Measurements from ENCODE around the gene DBNL. TPM values are rescaled to one million over a fixed set of nuclear protein-coding genes. Genes with fewer than 3 reads are reported as not detected.
A peak's percentile ranks its signal among the peaks of the same experiment; 100 is the strongest.
"Not testable (repeated sequence)": the region's sequence is repeated elsewhere in the genome, so short reads cannot be mapped to it uniquely, and the experiment has no call there.

The DBNL gene
- total RNA-seq, 2 donors from 2014 or later, result 118 to 120 TPM

DNA sequence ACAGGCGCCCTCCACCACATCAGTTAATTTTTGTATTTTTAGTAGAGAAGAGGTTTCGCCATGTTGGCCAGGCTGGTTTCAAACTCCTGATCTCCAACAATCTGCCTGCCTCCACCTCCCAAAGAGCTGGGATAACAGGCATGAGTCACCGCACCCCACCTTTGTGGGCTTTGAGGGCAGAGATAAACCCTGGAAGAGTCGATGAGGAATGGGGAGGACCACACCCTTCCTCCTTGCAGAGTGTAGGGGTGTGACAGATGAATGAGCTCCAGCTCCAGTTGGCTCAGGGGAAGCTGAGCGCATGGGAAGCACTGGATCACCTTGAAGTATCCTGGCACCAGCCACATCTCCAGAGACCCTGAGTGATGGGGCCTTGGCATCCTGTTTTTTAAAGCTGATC lies 14.5 kb upstream of the DBNL start:
- DNase-seq (ENCODE audit: low spot score); H3K27ac ChIP-seq; H3K9me3 ChIP-seq; H3K36me3 ChIP-seq; H3K27me3 ChIP-seq (replicated peaks; ENCODE audit: insufficient read depth); intact Hi-C loops (cut with DNase I); H3K4me1 ChIP-seq (replicated peaks); H3K4me3 ChIP-seq: not testable (repeated sequence)
- 100% methylated on average over 1 of the region's 5 CpGs for WGBS

DNA sequence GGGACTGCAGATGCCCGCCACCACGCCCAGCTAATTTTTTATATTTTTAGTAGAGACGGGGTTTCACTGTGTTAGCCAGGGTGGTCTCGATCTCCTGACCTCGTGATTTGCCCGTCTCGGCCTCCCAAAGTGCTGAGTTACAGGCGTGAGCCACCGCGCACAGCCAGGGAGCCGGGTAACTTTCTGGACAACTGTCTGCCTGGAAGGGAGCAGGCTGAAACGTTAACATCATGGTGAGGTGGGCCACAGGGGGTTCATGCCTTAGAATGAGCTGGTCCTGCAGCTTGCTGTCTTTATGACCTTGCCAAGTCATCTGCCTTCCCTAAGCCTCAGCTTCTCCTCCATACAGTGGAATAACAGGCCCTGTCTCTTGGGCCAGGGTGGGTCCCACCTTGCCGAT lies 13.2 kb upstream of the DBNL start:
- H3K27ac ChIP-seq, result not testable (repeated sequence)
- WGBS, result 90% methylated on average over 12 of the region's 13 CpGs

DNA sequence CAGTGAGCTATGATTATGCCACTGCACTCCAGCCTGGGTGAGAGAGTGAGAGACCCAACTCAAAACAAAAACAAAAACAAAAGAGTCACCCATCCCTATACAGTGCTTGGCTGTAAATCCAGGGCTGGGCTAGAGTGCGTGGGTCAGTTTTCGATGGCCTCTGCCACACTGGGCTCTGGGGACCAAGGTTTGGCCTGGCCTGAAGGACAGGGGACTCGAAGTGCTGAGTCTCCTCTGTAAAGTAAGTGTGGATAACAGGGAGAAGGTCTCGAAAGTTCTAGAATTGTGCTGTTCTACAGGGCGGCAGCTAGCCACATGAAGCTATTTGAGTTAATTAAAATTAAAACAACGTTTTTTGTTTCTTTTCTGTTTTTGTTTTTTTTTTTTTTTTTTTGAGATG lies 12.5 kb upstream of the DBNL start:
- intact Hi-C loops (cut with DNase I); H3K27me3 ChIP-seq (replicated peaks; ENCODE audit: insufficient read depth); H3K27ac ChIP-seq; H3K9me3 ChIP-seq; DNase-seq (ENCODE audit: low spot score); H3K36me3 ChIP-seq; H3K4me1 ChIP-seq (replicated peaks); H3K4me3 ChIP-seq: not testable (repeated sequence)
- WGBS, result 88% methylated on average over 6 of the region's 6 CpGs

More for the DNA sequence above, 13.2 kb upstream of the DBNL start:
- H3K9me3 ChIP-seq; H3K36me3 ChIP-seq; H3K4me3 ChIP-seq; intact Hi-C loops (cut with DNase I); H3K27me3 ChIP-seq (replicated peaks; ENCODE audit: insufficient read depth); DNase-seq (ENCODE audit: low spot score); H3K4me1 ChIP-seq (replicated peaks): not testable (repeated sequence)

DNA sequence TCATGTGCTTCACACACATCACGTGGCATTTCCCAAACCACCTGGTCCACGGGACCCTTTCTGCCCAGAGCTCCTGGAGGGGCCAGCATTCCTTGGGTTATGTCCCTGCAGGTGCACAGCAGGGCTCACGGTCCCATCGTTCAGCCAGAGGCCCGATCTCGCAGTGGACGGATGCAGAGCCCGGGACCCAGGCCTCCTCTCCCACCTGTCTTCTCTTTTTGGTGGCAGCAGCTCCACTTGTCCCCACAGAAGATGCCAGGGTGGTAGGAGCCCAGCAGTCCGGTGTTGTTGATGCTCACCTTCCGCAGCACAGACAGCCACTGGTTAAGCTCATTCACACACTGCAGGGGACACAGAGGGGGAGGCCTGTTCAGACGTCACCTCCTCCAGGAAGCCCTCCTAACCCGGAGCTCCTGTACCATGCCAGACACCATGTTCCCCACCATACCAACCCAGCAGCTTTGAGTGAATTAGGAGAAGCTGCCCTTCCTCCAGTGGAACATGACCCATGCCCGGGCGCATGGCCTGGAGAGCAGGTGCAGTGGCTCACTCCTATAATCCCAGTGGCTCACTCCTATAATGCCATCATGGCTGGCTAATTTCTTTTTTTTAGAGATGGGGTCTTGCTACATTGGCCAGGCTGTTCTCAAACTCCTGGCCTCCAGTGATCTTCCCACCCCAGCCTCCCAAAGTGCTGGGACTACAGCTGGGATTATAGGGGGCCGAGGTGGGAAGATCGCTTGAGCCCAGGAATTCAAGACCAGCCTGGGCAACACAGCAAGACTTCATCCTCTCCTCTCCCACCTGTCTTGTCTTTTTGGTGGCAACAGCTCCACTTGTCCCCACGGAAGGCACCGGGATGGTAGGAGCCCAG lies 10.3 kb upstream of the DBNL start:
- intact Hi-C loops (cut with DNase I), result not testable (repeated sequence)

DNA sequence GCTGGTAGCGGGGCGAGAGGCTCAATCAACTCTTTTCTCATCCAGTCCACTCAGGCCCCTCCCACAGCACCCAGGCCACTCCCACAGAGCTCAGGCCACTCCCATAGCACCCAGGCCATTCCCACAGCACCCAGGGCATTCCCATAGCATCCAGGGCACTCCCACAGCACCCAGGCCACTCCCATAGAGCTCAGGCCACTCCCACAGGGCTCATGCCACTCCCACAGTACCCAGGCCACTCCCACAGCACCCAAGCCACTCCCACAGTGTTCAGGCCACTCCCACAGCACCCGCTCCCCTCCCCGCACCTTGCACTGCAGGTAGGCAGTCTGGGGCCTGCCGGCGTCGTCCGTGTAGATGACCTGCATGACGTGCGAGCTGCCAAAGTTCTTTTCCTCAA lies 8.1 kb upstream of the DBNL start:
- DNase-seq (ENCODE audit: low spot score); H3K4me3 ChIP-seq; H3K27me3 ChIP-seq (replicated peaks; ENCODE audit: insufficient read depth); H3K27ac ChIP-seq; H3K4me1 ChIP-seq (replicated peaks); intact Hi-C loops (cut with DNase I); H3K36me3 ChIP-seq; H3K9me3 ChIP-seq: not testable (repeated sequence)
- WGBS, result 66% methylated on average over 8 of the region's 10 CpGs

More for the DNA sequence above, 10.3 kb upstream of the DBNL start:
- H3K4me1 ChIP-seq (replicated peaks); H3K27ac ChIP-seq; H3K4me3 ChIP-seq; H3K36me3 ChIP-seq; H3K27me3 ChIP-seq (replicated peaks; ENCODE audit: insufficient read depth); DNase-seq (ENCODE audit: low spot score); H3K9me3 ChIP-seq: not testable (repeated sequence)
- 91% methylated on average over 10 of the region's 18 CpGs for WGBS

DNA sequence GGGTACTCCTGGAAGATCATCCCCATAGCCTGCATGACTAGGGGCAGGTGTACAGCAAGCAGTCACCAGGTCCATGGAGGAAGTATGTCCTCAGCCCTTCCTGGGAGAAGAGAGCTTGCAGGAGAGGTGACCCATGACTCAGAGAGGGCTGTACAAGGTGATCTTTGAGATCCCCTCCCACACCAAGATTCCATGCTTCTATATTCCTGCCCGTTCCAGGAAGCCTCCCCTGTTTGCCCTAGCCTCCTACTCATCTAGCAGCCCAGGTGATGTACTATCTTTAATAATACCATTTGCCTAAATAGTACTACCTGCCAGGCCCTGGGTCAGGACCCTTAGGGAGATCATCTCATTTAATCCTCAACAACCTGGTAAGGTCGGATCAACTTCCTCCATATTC lies 6.6 kb upstream of the DBNL start:
- H3K36me3 ChIP-seq; intact Hi-C loops (cut with DNase I); H3K9me3 ChIP-seq; H3K4me1 ChIP-seq (replicated peaks); H3K27ac ChIP-seq; H3K27me3 ChIP-seq (replicated peaks; ENCODE audit: insufficient read depth); H3K4me3 ChIP-seq; DNase-seq (ENCODE audit: low spot score): not testable (repeated sequence)
- WGBS, result 77% methylated on average over 2 of the region's 2 CpGs

DNA sequence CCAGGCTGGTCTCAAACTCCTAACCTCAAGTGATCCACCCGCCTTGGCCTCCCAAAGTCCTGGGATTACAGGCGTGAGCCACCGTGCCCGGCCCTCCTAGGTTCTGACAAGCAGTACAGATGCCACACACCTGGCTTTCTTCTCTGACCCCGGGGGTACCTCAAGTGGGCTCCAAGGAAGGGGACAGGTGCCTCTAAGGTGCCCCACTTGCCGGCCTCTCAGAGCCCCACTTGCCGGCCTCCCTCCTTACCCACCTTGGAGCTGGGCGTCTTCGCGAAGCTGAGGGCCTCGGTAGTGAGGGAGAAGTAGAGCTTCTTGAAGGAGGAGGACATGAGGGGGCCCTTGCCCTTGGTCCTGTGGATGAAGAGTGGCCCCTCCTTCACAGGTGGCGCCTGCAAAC lies 5.9 kb upstream of the DBNL start:
- 57% methylated on average over 7 of the region's 12 CpGs for WGBS
- DNase-seq (ENCODE audit: low spot score); H3K4me1 ChIP-seq (replicated peaks); H3K27me3 ChIP-seq (replicated peaks; ENCODE audit: insufficient read depth); H3K27ac ChIP-seq; H3K9me3 ChIP-seq; intact Hi-C loops (cut with DNase I); H3K4me3 ChIP-seq; H3K36me3 ChIP-seq: not testable (repeated sequence)

DNA sequence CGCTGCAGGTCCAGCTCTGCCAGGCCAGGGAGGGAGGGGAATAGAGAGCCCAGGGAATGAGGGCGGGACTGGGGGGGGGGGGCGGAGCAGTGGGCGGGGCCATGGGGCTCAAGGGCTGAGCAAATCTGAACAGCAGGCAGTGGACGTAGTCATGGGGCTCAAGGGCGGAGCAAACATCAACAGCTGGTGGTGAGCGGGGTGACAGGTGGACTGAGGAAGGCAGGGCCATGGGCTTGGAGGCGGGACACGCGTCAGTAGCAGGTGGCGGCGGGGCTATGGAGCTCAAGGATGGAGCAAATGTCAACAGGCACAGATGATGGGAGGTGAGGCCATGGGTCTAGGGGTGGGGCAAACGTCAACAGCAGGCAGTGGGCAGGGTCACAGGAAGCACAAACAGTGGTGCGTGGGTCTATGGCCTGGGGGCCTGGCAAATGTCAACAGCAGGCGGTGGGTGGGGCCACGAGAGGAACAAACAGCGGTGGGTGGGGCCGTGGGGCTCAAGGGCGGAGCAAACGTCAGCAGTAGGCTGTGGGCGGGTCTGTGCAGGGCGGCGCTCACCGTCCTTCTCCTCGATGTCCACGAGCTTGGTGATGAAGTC lies 5.4 kb upstream of the DBNL start:
- intact Hi-C loops (cut with DNase I), result not testable (repeated sequence)

DNA sequence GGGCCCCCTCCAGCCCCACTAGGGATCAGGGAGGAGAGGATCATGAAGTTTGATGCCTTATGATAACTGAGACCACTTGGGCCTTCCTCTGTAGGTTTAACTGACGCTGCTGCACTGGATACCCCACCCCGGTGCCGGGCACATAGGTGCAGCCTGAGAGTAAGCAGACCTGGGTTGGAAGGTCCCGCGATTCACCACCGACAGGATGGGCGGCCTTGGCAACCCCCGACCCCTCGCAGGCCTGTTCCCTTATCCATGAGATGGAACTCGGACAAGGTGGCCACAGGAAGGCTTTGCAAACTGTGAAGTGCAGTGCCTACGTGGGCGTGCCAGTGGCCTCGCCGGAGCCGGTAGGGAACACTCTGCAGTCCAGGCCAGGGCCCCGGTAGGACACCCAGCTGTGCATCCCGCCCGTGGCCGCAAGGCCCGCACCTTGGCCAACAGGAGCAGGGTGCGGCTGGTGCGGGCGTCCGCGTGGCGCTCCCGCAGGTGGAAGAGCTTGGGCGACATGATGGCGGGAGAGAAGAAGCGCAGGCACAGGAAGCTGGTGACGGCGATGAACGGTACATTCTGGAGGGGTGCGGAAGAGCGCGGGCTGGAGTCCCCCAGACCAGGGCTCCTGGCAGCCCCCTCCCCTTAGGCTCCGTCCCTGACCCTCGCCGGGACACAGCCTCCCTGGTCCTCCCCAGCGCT lies 4.6 kb upstream of the DBNL start:
- H3K4me1 ChIP-seq (replicated peaks); H3K27me3 ChIP-seq (replicated peaks; ENCODE audit: insufficient read depth); intact Hi-C loops (cut with DNase I); DNase-seq (ENCODE audit: low spot score); H3K9me3 ChIP-seq; H3K27ac ChIP-seq; H3K36me3 ChIP-seq: not testable (repeated sequence)
- peak overlapping the region; percentile 14 to 33 for H3K4me3 ChIP-seq
- 11% methylated on average over 13 of the region's 40 CpGs for WGBS

More for the DNA sequence above, 5.4 kb upstream of the DBNL start:
- Histone ChIP-seq H3K27ac (peak overlapping the region; percentile 61 to 64), H3K4me3 (peak overlapping the region in 1 of 2 donors; percentile 21)
- not testable (repeated sequence) for H3K36me3 ChIP-seq; H3K27me3 ChIP-seq (replicated peaks; ENCODE audit: insufficient read depth); H3K9me3 ChIP-seq; H3K4me1 ChIP-seq (replicated peaks)
- 5% methylated on average over 17 of the region's 26 CpGs for WGBS
- peak; percentile 89 for DNase-seq (ENCODE audit: low spot score)
- TF ChIP-seq, protein P1, sequence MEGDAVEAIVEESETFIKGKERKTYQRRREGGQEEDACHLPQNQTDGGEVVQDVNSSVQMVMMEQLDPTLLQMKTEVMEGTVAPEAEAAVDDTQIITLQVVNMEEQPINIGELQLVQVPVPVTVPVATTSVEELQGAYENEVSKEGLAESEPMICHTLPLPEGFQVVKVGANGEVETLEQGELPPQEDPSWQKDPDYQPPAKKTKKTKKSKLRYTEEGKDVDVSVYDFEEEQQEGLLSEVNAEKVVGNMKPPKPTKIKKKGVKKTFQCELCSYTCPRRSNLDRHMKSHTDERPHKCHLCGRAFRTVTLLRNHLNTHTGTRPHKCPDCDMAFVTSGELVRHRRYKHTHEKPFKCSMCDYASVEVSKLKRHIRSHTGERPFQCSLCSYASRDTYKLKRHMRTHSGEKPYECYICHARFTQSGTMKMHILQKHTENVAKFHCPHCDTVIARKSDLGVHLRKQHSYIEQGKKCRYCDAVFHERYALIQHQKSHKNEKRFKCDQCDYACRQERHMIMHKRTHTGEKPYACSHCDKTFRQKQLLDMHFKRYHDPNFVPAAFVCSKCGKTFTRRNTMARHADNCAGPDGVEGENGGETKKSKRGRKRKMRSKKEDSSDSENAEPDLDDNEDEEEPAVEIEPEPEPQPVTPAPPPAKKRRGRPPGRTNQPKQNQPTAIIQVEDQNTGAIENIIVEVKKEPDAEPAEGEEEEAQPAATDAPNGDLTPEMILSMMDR (IDR thresholded peaks at IDR 0.05), result peak in 1 of 4 experiments; percentile 6
